Inflammatory macrophage treated with lipopolysaccharide for 4 hours (primary cell): ENCODE measurements around the gene CD2BP2.
"Not testable (repeated sequence)": the region's sequence is repeated elsewhere in the genome, so short reads cannot be mapped to it uniquely, and the experiment has no call there.

Experiments used
- DNase-seq: peaks from one replicate; pipeline ENCODE4 v3.0.0-alpha.2; 2020

Gene CD2BP2

GRCh38 chr16:30355144-30355953 lies at the start of gene CD2BP2:
CD2BP2 (minus strand) TSS chr16:30355308; CDS start chr16:30354681, 627 bp downstream.
- peak; percentile 100 for DNase-seq

DNA sequence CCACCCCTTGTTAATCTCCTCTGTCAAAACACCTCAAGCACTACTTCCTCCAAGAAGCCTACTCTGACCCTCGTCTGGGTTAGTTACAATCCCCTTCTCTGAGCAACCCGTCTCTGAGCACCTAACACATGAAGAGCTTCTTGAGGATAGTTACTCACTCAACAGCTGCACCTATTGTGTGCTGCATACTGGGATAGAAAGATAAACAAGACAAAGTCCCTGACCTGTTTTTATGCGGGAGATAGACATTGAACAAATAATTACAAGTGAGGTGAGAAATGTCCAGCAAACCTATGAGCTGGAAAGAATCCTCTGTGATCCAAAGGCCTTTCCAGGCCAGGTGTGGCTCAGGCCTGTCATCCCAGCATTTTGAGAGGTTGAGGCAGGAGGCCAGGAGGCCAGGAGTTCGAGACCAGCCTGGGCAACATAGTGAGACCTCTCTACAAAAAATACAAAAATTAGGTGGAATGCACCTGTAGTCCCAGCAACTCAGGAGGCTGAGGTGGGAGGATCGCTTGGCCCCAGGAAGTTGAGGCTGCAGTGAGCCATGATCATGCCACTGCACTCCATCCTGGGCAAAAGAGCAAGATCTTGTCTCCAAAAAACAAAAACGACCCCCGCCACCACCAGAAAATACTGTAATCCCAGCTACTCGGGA lies 46.8 kb upstream of the CD2BP2 start:
- DNase-seq: no peak

- no peak for DNase-seq
These were observed 44.5 kb upstream of the CD2BP2 start for GRCh38 chr16:30399435-30400186.

GRCh38 chr16:30398661-30399434 lies 43.7 kb upstream of the CD2BP2 start:
- no peak for DNase-seq

DNA sequence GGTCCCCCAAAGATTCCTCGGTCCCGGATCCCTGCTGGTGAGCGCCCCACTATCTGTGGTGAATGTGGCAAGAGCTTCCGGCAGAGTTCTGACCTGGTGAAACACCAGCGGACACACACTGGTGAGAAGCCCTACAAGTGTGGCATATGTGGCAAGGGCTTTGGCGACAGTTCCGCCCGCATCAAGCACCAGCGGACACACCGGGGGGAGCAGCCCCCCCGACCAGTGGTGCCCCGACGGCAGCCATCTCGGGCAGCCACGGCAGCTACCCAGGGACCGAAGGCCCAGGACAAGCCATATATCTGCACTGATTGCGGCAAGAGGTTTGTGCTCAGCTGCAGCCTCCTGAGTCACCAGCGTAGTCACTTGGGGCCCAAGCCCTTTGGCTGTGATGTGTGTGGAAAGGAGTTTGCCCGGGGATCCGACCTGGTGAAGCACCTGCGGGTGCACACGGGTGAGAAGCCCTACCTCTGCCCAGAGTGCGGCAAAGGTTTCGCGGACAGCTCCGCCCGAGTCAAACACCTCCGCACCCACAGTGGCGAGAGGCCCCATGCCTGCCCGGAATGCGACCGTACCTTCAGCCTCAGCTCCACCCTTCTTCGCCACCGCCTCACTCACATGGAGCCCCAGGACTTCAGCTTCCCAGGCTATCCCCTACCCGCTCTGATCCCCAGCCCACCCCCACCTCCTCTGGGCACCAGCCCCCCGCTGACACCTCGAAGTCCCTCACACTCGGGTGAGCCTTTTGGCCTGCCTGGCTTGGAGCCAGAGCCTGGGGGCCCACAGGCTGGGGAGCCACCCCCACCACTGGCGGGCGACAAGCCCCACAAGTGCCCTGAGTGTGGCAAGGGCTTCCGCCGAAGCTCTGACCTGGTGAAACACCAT lies 42.9 kb upstream of the CD2BP2 start:
- DNase-seq: no peak

- no peak for DNase-seq
These were observed 41.9 kb upstream of the CD2BP2 start for GRCh38 chr16:30397056-30397455.

DNA sequence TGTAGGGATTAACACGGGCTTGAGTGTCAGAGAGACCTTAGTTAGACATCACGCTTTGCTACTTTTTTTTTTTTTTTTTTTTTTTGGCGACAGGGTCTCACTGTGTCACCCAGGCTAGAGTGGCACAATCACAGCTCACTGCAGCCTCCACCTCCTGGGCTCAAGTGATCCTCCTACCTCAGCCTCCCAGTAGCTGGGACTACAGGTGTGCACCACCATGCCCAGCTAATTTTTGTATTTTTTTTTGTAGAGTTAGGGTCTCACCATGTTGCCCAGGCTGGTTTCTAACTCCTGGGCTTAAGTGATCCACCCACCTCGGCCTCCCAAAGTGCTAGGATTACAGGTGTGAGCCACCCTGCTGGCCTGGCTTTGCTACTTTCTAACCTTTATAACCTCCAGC lies 41.5 kb upstream of the CD2BP2 start:
- DNase-seq: not testable (repeated sequence)

DNA sequence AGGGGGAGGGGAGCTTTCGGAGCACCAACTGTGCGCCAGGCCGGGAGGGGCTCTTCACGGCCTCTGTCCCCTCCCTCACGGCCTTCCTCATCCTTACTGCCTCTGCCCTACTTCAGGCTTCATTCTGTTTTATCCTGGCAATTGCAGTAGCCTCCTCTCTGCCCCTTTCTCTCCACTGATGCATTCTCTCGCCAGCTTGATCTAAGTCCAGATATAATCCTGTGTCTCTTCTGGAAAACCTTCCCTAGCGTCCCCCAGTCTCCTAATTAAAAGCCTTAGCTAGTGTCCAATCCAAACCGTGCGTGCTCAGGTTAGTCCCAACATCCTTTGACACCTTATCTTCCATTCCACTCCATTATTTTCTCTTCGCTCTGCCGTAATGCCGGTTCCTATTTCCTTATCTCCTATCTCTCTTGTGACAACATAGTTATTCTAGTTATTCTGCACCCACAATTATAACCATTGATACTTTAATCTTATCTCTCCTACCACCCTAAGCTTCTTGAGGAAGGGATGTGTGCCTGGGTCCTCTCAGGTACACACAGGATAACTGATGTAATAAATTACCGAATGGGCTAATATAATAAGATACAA lies 41.0 kb upstream of the CD2BP2 start:
- DNase-seq: no peak

GRCh38 chr16:30395155-30395991 lies 40.3 kb upstream of the CD2BP2 start, which contains the start of gene ZNF48:
ZNF48 (plus strand) TSS chr16:30395420; CDS start chr16:30395795, 375 bp downstream.
- DNase-seq: peak; percentile 57

GRCh38 chr16:30394592-30395154 lies 39.6 kb upstream of the CD2BP2 start:
- no peak for DNase-seq

DNA sequence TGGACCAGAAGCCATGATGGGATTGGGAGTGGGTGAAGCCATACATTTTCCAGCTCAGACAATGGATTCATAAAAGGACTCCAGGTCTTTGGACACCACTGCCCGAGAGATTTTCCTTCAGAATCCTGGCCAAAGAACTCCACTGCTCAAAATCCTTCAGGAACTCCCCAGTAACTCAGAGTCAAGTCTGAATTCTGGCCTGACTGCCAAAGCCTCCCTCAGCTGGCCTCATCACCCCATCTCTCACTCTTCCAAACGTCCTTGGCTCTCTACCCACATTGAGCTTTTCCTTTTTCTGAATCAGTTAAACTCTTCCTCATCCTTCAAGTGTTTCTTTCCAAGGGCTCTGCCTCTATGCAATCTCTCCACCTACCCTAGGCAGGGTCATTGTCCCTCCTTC lies 28.4 kb upstream of the CD2BP2 start:
- no peak for DNase-seq

- no peak for DNase-seq
These were observed 27.2 kb upstream of the CD2BP2 start, which contains the start of gene SEPTIN1 for GRCh38 chr16:30382111-30382881. SEPTIN1 (minus strand) TSS chr16:30382561; CDS start chr16:30382542, 19 bp downstream.

- no peak for DNase-seq
These were observed 26.4 kb upstream of the CD2BP2 start for GRCh38 chr16:30381291-30382041.

- DNase-seq: no peak
These were observed 25.7 kb upstream of the CD2BP2 start for GRCh38 chr16:30380803-30381208.

- no peak for DNase-seq
These were observed 25.1 kb upstream of the CD2BP2 start for GRCh38 chr16:30380072-30380802.

DNA sequence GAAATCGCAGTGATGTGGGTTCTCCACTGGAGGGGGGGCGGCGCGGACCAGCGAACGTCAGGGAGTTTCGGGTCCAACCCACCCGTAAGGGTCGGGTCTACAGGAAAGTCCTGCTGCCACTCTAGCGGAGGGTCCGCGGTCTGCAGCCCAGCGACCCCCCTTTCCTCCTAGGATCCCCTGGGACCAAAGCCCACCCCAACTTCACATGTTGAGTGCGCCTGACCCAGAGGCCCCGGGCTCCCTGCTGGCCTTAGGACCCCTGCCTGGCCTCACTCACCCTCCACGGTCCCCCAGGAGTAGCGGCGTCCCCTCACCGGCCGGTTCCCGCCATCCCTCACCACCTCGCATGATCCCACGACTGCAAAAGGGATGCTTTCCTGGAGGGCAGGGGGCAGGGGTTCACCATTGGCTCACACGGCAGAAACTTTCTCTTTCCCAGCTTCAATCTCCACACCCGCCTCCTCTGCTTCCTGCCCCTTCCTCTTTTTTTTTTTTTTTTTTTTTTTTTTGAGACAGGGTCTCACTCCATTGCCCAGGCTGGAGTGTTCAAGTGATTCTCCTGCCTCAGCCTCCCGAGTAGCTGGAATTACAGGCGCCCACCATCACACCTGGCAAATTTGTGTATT lies 24.2 kb upstream of the CD2BP2 start:
- DNase-seq: no peak
